Lower lobe of right lung (tissue), 2 donors: ENCODE results near the gene CCAR1. TPM values are rescaled to one million over a fixed set of nuclear protein-coding genes. Genes with fewer than 3 reads are reported as not detected.

Source experiments
- ATAC-seq, 2 donors: fragments of 200-7000 bp; cut with Tn5 transposase; one replicate each; pipeline ENCODE4 v1.9.1; 2020 to 2022; ENCODE audit warnings: mild to moderate bottlenecking in 2 of 2, moderate library complexity in 2 of 2
- DNase-seq: peaks from one replicate; pipeline ENCODE4 v3.0.0-alpha.2; 2020
- H3K27ac ChIP-seq: fragments of 200-600 bp; one replicate; pipeline ENCODE4 v1.8.0; 2022
- H3K27me3 ChIP-seq: fragments of 200-600 bp; one replicate; pipeline ENCODE4 v1.8.0; 2022; ENCODE audit warnings: low read depth
- H3K36me3 ChIP-seq: fragments of 200-600 bp; one replicate; pipeline ENCODE4 v1.8.0; 2022; ENCODE audit warnings: mild to moderate bottlenecking
- H3K4me1 ChIP-seq: fragments of 200-600 bp; one replicate; pipeline ENCODE4 v1.8.0; 2022
- H3K4me3 ChIP-seq: fragments of 200-600 bp; one replicate; pipeline ENCODE4 v1.8.0; 2022; ENCODE audit warnings: mild to moderate bottlenecking
- H3K9me3 ChIP-seq: fragments of 200-600 bp; one replicate; pipeline ENCODE4 v1.8.0; 2022
- intact Hi-C: fragments of 100-400 bp; cut with DNase I; formaldehyde crosslinking; loops from one replicate; pipeline ENCODE4 v1.11.0; 2022
- total RNA-seq: library from RNA; stranded (reverse); fragmentation: NEBNext Ultra II Directional; extraction: Animal tissue kit (Norgen Biotek cat#: 25700); gene quantifications from one replicate; pipeline ENCODE4 v1.2.1, GENCODE V29; 2021
- TF ChIP-seq, protein P1 (sequence below): fragments of 200-600 bp; IDR thresholded peaks from one replicate; pipeline ENCODE4 v1.8.0; 2022; ENCODE audit warnings: antibody characterized with exemption, mild to moderate bottlenecking
- donor health status: DM: no; HTN: yes; CAD: no; lungs with severe emphysema.

Gene CCAR1
- total RNA-seq, 1 donor from 2014 or later: 52.9 TPM

DNA sequence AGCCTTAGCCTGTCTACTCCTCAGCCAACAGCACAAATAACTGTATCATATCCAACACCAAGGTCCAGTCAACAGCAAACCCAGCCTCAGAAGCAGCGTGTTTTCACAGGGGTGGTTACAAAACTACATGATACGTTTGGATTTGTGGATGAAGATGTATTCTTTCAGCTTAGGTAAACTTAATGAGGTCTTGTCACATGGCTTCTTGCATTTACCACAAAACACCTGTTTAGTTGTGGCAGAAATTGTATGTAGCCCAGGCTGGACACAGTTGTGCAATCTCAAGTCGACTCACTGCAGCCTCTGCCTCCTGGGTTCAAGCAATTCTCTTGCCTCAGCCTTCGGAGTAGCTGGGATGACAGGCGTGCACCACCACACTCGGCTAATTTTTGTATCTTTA lies 21.4 kb downstream of the CCAR1 start:
- TF ChIP-seq, protein P1, sequence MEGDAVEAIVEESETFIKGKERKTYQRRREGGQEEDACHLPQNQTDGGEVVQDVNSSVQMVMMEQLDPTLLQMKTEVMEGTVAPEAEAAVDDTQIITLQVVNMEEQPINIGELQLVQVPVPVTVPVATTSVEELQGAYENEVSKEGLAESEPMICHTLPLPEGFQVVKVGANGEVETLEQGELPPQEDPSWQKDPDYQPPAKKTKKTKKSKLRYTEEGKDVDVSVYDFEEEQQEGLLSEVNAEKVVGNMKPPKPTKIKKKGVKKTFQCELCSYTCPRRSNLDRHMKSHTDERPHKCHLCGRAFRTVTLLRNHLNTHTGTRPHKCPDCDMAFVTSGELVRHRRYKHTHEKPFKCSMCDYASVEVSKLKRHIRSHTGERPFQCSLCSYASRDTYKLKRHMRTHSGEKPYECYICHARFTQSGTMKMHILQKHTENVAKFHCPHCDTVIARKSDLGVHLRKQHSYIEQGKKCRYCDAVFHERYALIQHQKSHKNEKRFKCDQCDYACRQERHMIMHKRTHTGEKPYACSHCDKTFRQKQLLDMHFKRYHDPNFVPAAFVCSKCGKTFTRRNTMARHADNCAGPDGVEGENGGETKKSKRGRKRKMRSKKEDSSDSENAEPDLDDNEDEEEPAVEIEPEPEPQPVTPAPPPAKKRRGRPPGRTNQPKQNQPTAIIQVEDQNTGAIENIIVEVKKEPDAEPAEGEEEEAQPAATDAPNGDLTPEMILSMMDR: no peak
- Histone ChIP-seq H3K9me3 (no peaks in the 10 kb centered on the region), H3K4me3 (no peak overlapping the region), H3K27ac (no peak overlapping the region), H3K36me3 (peaks cover 100% of the 10 kb centered on the region), H3K27me3 (no peaks in the 10 kb centered on the region), H3K4me1 (no peaks in the 10 kb centered on the region)
- no peak for ATAC-seq
- intact Hi-C loops: no loop called here
- DNase-seq: no peak

DNA sequence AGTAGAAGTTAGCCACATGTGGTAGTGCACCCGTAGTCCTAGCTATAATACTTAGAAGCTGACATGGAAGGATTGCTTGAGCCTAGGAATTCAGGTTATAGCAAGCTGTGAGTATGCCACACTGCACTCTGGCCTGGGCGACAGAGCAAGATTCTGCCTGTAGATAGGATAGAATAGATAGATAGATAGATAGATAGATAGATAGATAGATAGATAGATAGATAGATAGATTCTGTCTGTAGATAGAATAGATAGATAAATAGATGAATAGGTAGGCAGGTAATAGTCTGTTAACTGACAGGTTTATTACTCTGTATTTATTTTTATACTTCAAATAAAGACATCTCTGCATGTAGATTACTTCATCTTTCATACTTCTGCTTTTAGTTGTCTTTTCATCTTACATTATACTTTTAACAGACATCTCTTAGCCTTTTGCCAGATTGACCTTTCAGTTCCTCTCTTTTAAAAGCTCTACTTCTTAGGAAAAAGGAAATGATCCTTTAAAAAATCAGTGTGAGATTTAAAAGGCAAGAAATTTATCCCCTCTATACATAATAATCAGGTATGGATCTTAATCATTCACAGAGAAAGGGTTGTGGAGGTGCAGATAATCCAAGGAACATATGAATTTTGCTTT lies 31.8 kb downstream of the CCAR1 start:
- H3K4me1 ChIP-seq: no peaks in the 10 kb centered on the region
- ATAC-seq: no peak
- peaks cover 100% of the 10 kb centered on the region for H3K36me3 ChIP-seq
- DNase-seq: no peak
- TF ChIP-seq, protein P1: no peak
- no peaks in the 10 kb centered on the region for H3K27me3 ChIP-seq
- H3K27ac ChIP-seq: no peak overlapping the region
- no peak overlapping the region for H3K4me3 ChIP-seq
- intact Hi-C loops: no loop called here
- H3K9me3 ChIP-seq: no peaks in the 10 kb centered on the region

DNA sequence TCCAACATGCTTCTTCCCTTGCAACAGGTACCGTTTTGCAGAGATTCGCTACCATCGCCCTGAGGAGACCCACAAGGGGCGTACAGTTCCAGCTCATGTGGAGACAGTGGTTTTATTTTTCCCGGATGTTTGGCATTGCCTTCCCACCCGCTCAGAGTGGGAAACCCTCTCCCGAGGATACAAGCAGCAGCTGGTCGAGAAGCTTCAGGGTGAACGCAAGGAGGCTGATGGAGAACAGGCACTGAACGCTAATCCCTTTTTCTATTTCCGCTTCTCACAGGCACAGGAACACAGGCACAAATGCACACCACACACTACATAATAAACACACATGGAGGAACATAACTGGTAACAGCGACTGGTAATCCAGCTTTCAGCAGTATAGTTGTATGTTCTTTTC lies 35.2 kb downstream of the CCAR1 start:
- Histone ChIP-seq H3K36me3 (peaks cover 98% of the 10 kb centered on the region), H3K9me3 (no peaks in the 10 kb centered on the region), H3K4me3 (no peak overlapping the region), H3K4me1 (no peaks in the 10 kb centered on the region), H3K27ac (no peak overlapping the region), H3K27me3 (no peaks in the 10 kb centered on the region)
- intact Hi-C loops: no loop called here
- TF ChIP-seq, protein P1: no peak
- ATAC-seq (no peak), DNase-seq (no peak)

DNA sequence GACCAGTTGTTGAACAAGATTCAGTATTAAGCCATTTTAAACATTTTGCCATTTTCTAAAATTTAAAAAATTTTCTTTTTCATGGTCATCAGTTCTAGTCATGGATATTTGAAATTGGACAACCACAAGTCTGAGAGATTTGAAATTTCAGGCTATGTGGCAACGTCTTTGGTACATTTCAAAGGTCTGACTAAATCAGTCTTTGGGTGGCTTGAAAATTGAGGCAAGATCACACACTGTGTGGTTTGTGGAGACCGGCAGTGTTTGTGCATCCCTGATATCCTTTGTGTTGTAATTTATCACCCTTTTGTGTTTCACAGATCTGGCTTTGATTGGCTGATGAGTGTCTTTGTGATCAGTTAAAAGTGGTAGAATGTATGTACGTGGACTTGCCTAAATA lies 35.7 kb downstream of the CCAR1 start:
- H3K27ac ChIP-seq: no peak overlapping the region
- H3K27me3 ChIP-seq: no peaks in the 10 kb centered on the region
- DNase-seq (no peak), ATAC-seq (no peak)
- intact Hi-C loops: no loop called here
- H3K36me3 ChIP-seq: peaks cover 98% of the 10 kb centered on the region
- no peaks in the 10 kb centered on the region for H3K9me3 ChIP-seq
- H3K4me3 ChIP-seq: no peak overlapping the region
- H3K4me1 ChIP-seq: no peaks in the 10 kb centered on the region
- TF ChIP-seq, protein P1: no peak

DNA sequence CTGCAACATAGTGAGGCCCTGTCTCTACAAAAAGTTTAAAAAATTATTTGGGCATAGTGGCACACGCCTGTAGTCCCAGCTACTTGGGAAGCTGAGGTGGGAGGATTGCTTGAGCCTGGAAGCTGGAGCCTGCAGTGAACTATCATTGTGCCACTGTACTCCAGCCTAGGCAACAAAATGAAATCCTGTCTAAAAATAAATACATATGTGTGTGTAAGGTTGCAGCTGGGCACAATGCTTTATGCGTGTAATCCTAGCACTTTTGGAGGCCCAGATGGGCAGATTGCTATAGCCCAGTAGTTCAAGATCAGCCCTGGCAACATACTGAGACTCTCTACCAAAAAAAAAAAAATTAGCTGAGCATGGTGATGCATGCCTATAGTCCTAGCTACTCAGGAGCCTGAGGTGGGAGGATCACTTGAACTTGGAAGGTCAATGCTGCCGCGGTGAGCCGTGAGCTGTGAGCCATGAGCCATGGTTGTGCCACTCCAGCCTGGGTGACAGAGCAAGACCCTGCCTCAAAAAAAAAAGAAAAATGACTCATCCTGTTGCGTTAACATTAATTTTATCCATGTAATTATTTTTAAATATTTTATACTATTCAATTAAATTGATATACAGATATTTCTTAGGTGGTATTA lies 38.3 kb downstream of the CCAR1 start:
- Histone ChIP-seq H3K4me1 (no peaks in the 10 kb centered on the region), H3K27me3 (no peaks in the 10 kb centered on the region), H3K9me3 (no peaks in the 10 kb centered on the region), H3K36me3 (peaks cover 98% of the 10 kb centered on the region), H3K4me3 (no peak overlapping the region), H3K27ac (no peak overlapping the region)
- intact Hi-C loops: no loop called here
- TF ChIP-seq, protein P1: no peak
- ATAC-seq (no peak), DNase-seq (no peak)
